Heart left ventricle (tissue), 13 donors: Measurements from ENCODE around the gene ATXN2.

Experiments used
- POLR2A ChIP-seq, 2 donors: fragments of 450-650 bp; IDR thresholded peaks; one replicate each; pipeline ENCODE4 v1.6.1; 2017; ENCODE audit warnings: antibody characterized with exemption in 2 of 2, mild to moderate bottlenecking in 2 of 2, moderate library complexity in 2 of 2
- TF ChIP-seq, protein P1 (sequence below), 12 donors: fragments of 200-600 bp; sonication (generic) in 4 of 12; IDR thresholded peaks; one replicate each; pipeline versions ENCODE4 v1.5.0 to v1.8.0; 2018 to 2022; ENCODE audit warnings: antibody characterized with exemption in 12 of 12, mild to moderate bottlenecking in 5 of 12
- donor health status: ischemic (EF 13 %, LVEDD 7.1; RV severe dilation, severe dysfunction).
- donor health status: DM: no; HTN: yes; CAD: no.
- donor health status: DM: no; HTN: no; CAD: no.
- donor health status: ischemic (EF 25% LVEDD 6.9; RV normal size, moderate dysfunction).
- donor health status: ischemic (EF 25% LVEDD 5.7; RV mildly dilated, moderate dysfunction).
- donor health status: ischemic (EF 35%, LVEDD 5.7; RV mildly dilated, moderate dysfunction).
- donor health status: nonischemic (EF 11% LVEDD 7.7; RV severe dilation, severe dysfunction).
- donor health status: DM: yes; HTN: yes; CAD: no.
- donor health status: PGD.
- donor health status: ischemic (EF 29% LVEDD 5.4; RV normal size, mild dysfunction).
- donor health status: nonischemic (EF 23%, LVEDD 6.1; RV moderate dilation, normal function).

DNA sequence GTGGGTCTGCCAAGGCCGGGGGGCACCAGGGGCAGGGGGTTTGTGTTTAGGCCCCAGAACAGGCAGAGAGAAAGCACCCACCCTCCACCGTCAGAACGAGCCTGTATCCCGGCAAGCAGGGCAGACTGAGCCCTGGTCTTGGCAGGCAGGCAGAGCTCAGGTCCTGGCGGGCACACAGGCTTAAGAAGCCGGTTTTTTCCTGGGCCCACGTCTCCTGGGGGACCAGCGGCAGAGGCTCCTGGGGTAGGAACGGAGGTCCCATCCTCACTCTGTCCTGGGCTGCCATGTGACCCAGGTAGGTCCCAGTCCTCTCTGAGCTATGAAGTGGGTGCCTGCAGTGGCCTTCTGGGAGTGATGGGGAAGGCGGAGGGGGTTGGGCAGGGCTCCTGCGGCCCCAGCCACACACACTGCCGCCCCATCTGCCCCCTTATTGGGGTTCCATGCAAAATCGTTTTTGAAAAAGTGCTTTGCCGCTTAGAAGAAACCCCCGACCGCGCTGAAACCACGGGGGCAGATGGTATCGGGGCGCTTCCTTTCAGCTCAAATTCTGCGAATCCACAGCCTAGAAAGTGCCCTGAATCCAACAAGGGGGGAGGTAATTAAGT, 169.2 kb downstream of the ATXN2 start:
- TF ChIP-seq, protein P1, sequence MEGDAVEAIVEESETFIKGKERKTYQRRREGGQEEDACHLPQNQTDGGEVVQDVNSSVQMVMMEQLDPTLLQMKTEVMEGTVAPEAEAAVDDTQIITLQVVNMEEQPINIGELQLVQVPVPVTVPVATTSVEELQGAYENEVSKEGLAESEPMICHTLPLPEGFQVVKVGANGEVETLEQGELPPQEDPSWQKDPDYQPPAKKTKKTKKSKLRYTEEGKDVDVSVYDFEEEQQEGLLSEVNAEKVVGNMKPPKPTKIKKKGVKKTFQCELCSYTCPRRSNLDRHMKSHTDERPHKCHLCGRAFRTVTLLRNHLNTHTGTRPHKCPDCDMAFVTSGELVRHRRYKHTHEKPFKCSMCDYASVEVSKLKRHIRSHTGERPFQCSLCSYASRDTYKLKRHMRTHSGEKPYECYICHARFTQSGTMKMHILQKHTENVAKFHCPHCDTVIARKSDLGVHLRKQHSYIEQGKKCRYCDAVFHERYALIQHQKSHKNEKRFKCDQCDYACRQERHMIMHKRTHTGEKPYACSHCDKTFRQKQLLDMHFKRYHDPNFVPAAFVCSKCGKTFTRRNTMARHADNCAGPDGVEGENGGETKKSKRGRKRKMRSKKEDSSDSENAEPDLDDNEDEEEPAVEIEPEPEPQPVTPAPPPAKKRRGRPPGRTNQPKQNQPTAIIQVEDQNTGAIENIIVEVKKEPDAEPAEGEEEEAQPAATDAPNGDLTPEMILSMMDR (IDR thresholded peaks at IDR 0.05) = no peak
- TF ChIP-seq POLR2A (IDR thresholded peaks at IDR 0.05) = no peak
